Stomach (tissue), 4 donors: ENCODE data around the gene ACKR4.

Experiments
- CTCF ChIP-seq, 7 experiments: fragments of 450-650 bp in 4 of 7; fragments of 200-600 bp in 3 of 7; sonication (generic) in 3 of 7; IDR thresholded peaks; one replicate each; pipeline ENCODE4 v1.5.1; 2016 to 2019; ENCODE audit warnings: antibody characterized with exemption in 7 of 7, control low read depth in 2 of 7, mild to moderate bottlenecking in 1 of 7
- EP300 ChIP-seq: sonication (generic); formaldehyde crosslinking; IDR thresholded peaks from one replicate; pipeline ENCODE4 v1.6.1; 2017; ENCODE audit warnings: antibody characterized with exemption
- POLR2A ChIP-seq, 4 donors: fragments of 450-650 bp; IDR thresholded peaks; one replicate each; pipeline ENCODE4 v1.6.1; 2016; ENCODE audit warnings: antibody characterized with exemption in 4 of 4, control low read depth in 2 of 4, mild to moderate bottlenecking in 1 of 4, moderate library complexity in 1 of 4

GRCh38 chr3:132622761-132623160, 25.7 kb downstream of the ACKR4 start:
- TF ChIP-seq CTCF (IDR thresholded peaks at IDR 0.05) (no peak), POLR2A (IDR thresholded peaks at IDR 0.05) (no peak), EP300 (no peak)
